H1 (cell line): Measurements from ENCODE around the gene FRMD4A. TPM values are rescaled to one million over a fixed set of nuclear protein-coding genes. Genes with fewer than 3 reads are reported as not detected.

Experiments used
- CTCF ChIA-PET: fragments of 300-600 bp; sonication (Branson Sonifier 250); formaldehyde crosslinking; loops from one replicate; lab custom pipeline; 2021; ENCODE audit not compliant: partially characterized antibody; lab: Charles Lee
- POLR2A ChIA-PET: fragments of 300-600 bp; sonication (Branson Sonifier 250); formaldehyde crosslinking; loops from one replicate; lab custom pipeline; 2021; ENCODE audit warnings: inconsistent platforms; ENCODE audit not compliant: partially characterized antibody; lab: Charles Lee
- DNase-seq, 2 experiments: peaks; one replicate each; pipeline versions ENCODE4 v3.0.0 to v3.0.0-alpha.2; 2010 to 2022; ENCODE audit warnings: low spot score in 2 of 2, low read depth in 1 of 2, mixed read lengths in 1 of 2
- FAIRE-seq: peaks from 2 replicates; lab custom pipeline; 2011; peaks lifted over from hg19 to GRCh38; lab: Jason Lieb, UNC
- H2AFZ ChIP-seq: 2 replicates; pipeline ENCODE4 v1.8.1; 2012; ENCODE audit warnings: low read length, inconsistent platforms
- H2AK5ac ChIP-seq: 2 replicates; pipeline ENCODE4 v1.6.1; 2013; ENCODE audit warnings: low read depth, low read length
- H2BK120ac ChIP-seq: replicated peaks from 2 replicates; pipeline ENCODE3; 2013; ENCODE audit warnings: low read depth, low read length, inconsistent platforms
- H2BK12ac ChIP-seq: 2 replicates; pipeline ENCODE4 v1.6.1; 2013; ENCODE audit warnings: low read depth, low read length
- H2BK15ac ChIP-seq: 2 replicates; pipeline ENCODE4 v1.6.1; 2013; ENCODE audit warnings: low read length
- H2BK20ac ChIP-seq: 2 replicates; pipeline ENCODE4 v1.6.1; 2013; ENCODE audit warnings: low read length
- H2BK5ac ChIP-seq: 2 replicates; pipeline ENCODE4 v1.6.1; 2013; ENCODE audit warnings: low read depth, low read length
- H3K14ac ChIP-seq: 2 replicates; pipeline ENCODE4 v1.6.1; 2013; ENCODE audit warnings: inconsistent platforms; ENCODE audit not compliant: insufficient read length
- H3K18ac ChIP-seq: 2 replicates; pipeline ENCODE4 v1.6.1; 2013; ENCODE audit warnings: low read length; ENCODE audit errors: extremely low read depth
- H3K23ac ChIP-seq: 2 replicates; pipeline ENCODE4 v1.6.1; 2013; ENCODE audit warnings: inconsistent platforms; ENCODE audit not compliant: insufficient read length
- H3K23me2 ChIP-seq: 2 replicates; pipeline ENCODE4 v1.6.1; 2013; ENCODE audit warnings: low read depth, low read length
- H3K27ac ChIP-seq: 2 replicates; pipeline ENCODE4 v1.6.1; 2011; ENCODE audit warnings: low read depth, low read length, inconsistent platforms
- H3K27me3 ChIP-seq, 4 experiments: replicated peaks in 1 of 4; 1 replicate in 1 of 4; 2 replicates in 3 of 4; pipeline versions ENCODE4 v1.6.1 to v1.8.1; 2011 to 2013; ENCODE audit warnings: low read length in 3 of 4, mild to moderate bottlenecking in 3 of 4, inconsistent platforms in 2 of 4, mixed read lengths in 2 of 4, moderate library complexity in 1 of 4; ENCODE audit not compliant: control insufficient read depth in 3 of 4, insufficient read depth in 3 of 4; ENCODE audit errors: extremely low read depth in 1 of 4
- H3K36me3 ChIP-seq, 4 experiments: 2 replicates each; pipeline versions ENCODE4 v1.6.1 to v1.8.1; 2011 to 2013; ENCODE audit warnings: mild to moderate bottlenecking in 4 of 4, low read length in 3 of 4, moderate library complexity in 2 of 4, control low read depth in 1 of 4, inconsistent platforms in 1 of 4; ENCODE audit not compliant: insufficient read depth in 4 of 4, control insufficient read depth in 2 of 4
- H3K4ac ChIP-seq: replicated peaks from 2 replicates; pipeline ENCODE3; 2013; ENCODE audit warnings: low read length, low read depth, mixed read lengths, inconsistent platforms; ENCODE audit not compliant: insufficient read length
- H3K4me1 ChIP-seq, 4 experiments: replicated peaks in 1 of 4; 1 replicate in 1 of 4; 2 replicates in 3 of 4; pipeline versions ENCODE4 v1.6.1 to v1.8.1; 2011 to 2013; ENCODE audit warnings: low read length in 3 of 4, inconsistent platforms in 2 of 4, mixed read lengths in 1 of 4; ENCODE audit not compliant: insufficient read depth in 4 of 4, control insufficient read depth in 3 of 4
- H3K4me2 ChIP-seq, 2 experiments: 2 replicates each; pipeline versions ENCODE4 v1.6.1 to v1.8.1; 2011 to 2013; ENCODE audit warnings: low read depth in 2 of 2, low read length in 2 of 2, control low read depth in 1 of 2, inconsistent platforms in 1 of 2, mild to moderate bottlenecking in 1 of 2; ENCODE audit not compliant: insufficient read depth in 1 of 2
- H3K4me3 ChIP-seq, 4 experiments: fragments of 200-600, 300-600 bp in 1 of 4; sonication (generic), shearing (Covaris generic), sonication (Bioruptor Twin) in 1 of 4; 2 replicates each; pipeline versions ENCODE4 v1.5.1 to v1.8.1; 2011 to 2016; ENCODE audit warnings: low read length in 4 of 4, low read depth in 3 of 4, control low read depth in 2 of 4, inconsistent platforms in 2 of 4, mild to moderate bottlenecking in 2 of 4, mixed read lengths in 1 of 4, moderate library complexity in 1 of 4; ENCODE audit not compliant: insufficient read depth in 2 of 4; ENCODE audit errors: extremely low read depth in 1 of 4
- H3K56ac ChIP-seq: replicated peaks from 2 replicates; pipeline ENCODE3; 2013; ENCODE audit warnings: low read depth, mild to moderate bottlenecking, mixed read lengths, low read length, inconsistent platforms; ENCODE audit not compliant: insufficient read length
- H3K79me1 ChIP-seq: 2 replicates; pipeline ENCODE4 v1.6.1; 2013; ENCODE audit warnings: low read depth, low read length, control low read depth
- H3K79me2 ChIP-seq, 2 experiments: 2 replicates each; pipeline versions ENCODE4 v1.6.1 to v1.8.1; 2012 to 2013; ENCODE audit warnings: low read length in 2 of 2, mild to moderate bottlenecking in 2 of 2, inconsistent platforms in 1 of 2; ENCODE audit not compliant: insufficient read depth in 2 of 2, control insufficient read depth in 1 of 2
- H3K9ac ChIP-seq, 4 experiments: replicated peaks in 1 of 4; 1 replicate in 1 of 4; 2 replicates in 3 of 4; pipeline versions ENCODE4 v1.6.1 to v1.8.1; 2011 to 2013; ENCODE audit warnings: low read depth in 3 of 4, low read length in 3 of 4, control low read depth in 2 of 4, mild to moderate bottlenecking in 2 of 4, moderate library complexity in 2 of 4, inconsistent platforms in 1 of 4; ENCODE audit errors: extremely low read depth in 1 of 4
- H3K9me3 ChIP-seq, 2 experiments: 2 replicates each; pipeline versions ENCODE4 v1.6.1 to v1.8.1; 2012 to 2013; ENCODE audit warnings: mild to moderate bottlenecking in 2 of 2, moderate library complexity in 2 of 2, control low read depth in 1 of 2, inconsistent platforms in 1 of 2, low read depth in 1 of 2, low read length in 1 of 2, mixed read lengths in 1 of 2; ENCODE audit not compliant: insufficient read depth in 2 of 2
- H4K20me1 ChIP-seq, 2 experiments: replicated peaks in 1 of 2; 2 replicates each; pipeline versions ENCODE3 to v1.8.1; 2011 to 2013; ENCODE audit warnings: inconsistent platforms in 2 of 2, low read length in 2 of 2, mild to moderate bottlenecking in 1 of 2; ENCODE audit not compliant: insufficient read depth in 2 of 2, control insufficient read depth in 1 of 2
- H4K5ac ChIP-seq: 2 replicates; pipeline ENCODE4 v1.6.1; 2013; ENCODE audit warnings: low read length, low read depth, mixed read lengths, inconsistent platforms; ENCODE audit not compliant: insufficient read length
- H4K8ac ChIP-seq: 2 replicates; pipeline ENCODE4 v1.8.0; 2013; ENCODE audit warnings: mild to moderate bottlenecking, moderate library complexity, low read length, inconsistent platforms; ENCODE audit not compliant: insufficient read depth; ENCODE audit errors: extremely low read depth
- H4K91ac ChIP-seq: replicated peaks from 2 replicates; pipeline ENCODE3; 2013; ENCODE audit warnings: low read length, mixed read lengths, inconsistent platforms; ENCODE audit not compliant: insufficient read length
- BCL11A ChIP-seq, 2 experiments: IDR thresholded peaks; one replicate each; pipeline ENCODE4 v1.6.1; 2011; ENCODE audit warnings: low read depth in 2 of 2, low read length in 2 of 2, mild to moderate bottlenecking in 2 of 2
- CBX5 ChIP-seq: fragments of 300-800, 300-1000 bp; sonication (generic); IDR thresholded peaks from 2 replicates; pipeline ENCODE4 v1.7.1; 2016; ENCODE audit warnings: antibody characterized with exemption, low read length, low read depth
- EGR1 ChIP-seq: IDR thresholded peaks from 2 replicates; pipeline ENCODE4 v1.6.1; 2011; ENCODE audit warnings: low read depth, low read length, borderline replicate concordance
- HDAC6 ChIP-seq: IDR thresholded peaks from one replicate; pipeline ENCODE4 v1.7.1; 2012; ENCODE audit warnings: low read depth, mild to moderate bottlenecking, inconsistent platforms, low read length, moderate library complexity
- MAFK ChIP-seq: IDR thresholded peaks from 2 replicates; pipeline ENCODE4 v1.6.1; 2012; ENCODE audit warnings: low read depth, mild to moderate bottlenecking, improper control_type of control experiment, low read length
- NANOG ChIP-seq: IDR thresholded peaks from 2 replicates; pipeline ENCODE4 v1.6.1; 2011; ENCODE audit warnings: low read length, low read depth, mild to moderate bottlenecking, inconsistent platforms; ENCODE audit not compliant: insufficient read depth, poor library complexity, severe bottlenecking
- NRF1 ChIP-seq: IDR thresholded peaks from 2 replicates; pipeline ENCODE4 v1.6.1; 2011; ENCODE audit warnings: mild to moderate bottlenecking, low read depth, low read length, improper control_type of control experiment
- SP4 ChIP-seq: IDR thresholded peaks from 2 replicates; pipeline ENCODE4 v1.6.1; 2012; ENCODE audit warnings: low read length, inconsistent platforms
- WGBS, 2 experiments: shearing (Covaris generic) in 1 of 2; methylation state at CpG; one replicate each; pipeline versions ENCODE4 v1.1.6 to v1.1.7; 2013 to 2015; ENCODE audit warnings: low lambda C conversion rate in 2 of 2, mixed read lengths in 2 of 2, inconsistent platforms in 1 of 2, low coverage in 1 of 2, missing lambda C conversion rate in 1 of 2; ENCODE audit not compliant: insufficient replicate concordance in 2 of 2, insufficient coverage in 1 of 2, insufficient read length in 1 of 2; ENCODE audit errors: extremely low coverage in 1 of 2, missing lambda C conversion rate in 1 of 2; 5-methylcytosine and 5-hydroxymethylcytosine counted together
- polyA plus RNA-seq, 7 experiments: library from polyadenylated mRNA; depleted of rRNA in 3 of 7; stranded (reverse) in 5 of 7; unstranded in 2 of 7; fragments of >200 nt in 5 of 7; fragments of 200-250 nt in 2 of 7; gene quantifications; 1 replicate in 5 of 7; 2 replicates in 1 of 7; 4 replicates in 1 of 7; pipeline versions ENCODE4 v1.2.1 to v1.2.3, GENCODE V29; 2011 to 2013; ENCODE audit warnings: missing spikeins in 2 of 7, mixed read lengths in 2 of 7
- total RNA-seq: library from RNA; stranded (reverse); fragmentation: NEBNext Ultra II Directional; extraction: Animal tissue kit (Norgen Biotek cat#: 25700); gene quantifications from 2 replicates; pipeline ENCODE4 v1.2.1, GENCODE V29; 2021
- TF ChIP-seq, protein P1 (sequence below): IDR thresholded peaks from 2 replicates; pipeline ENCODE4 v1.6.1; 2012; ENCODE audit warnings: inconsistent platforms

Gene FRMD4A
- total and polyA plus RNA-seq, 2 of the 8 experiments (the other 6 are each of a cell fraction or from before 2014, with no cell fraction given) = 38.6 to 39.6 TPM

DNA sequence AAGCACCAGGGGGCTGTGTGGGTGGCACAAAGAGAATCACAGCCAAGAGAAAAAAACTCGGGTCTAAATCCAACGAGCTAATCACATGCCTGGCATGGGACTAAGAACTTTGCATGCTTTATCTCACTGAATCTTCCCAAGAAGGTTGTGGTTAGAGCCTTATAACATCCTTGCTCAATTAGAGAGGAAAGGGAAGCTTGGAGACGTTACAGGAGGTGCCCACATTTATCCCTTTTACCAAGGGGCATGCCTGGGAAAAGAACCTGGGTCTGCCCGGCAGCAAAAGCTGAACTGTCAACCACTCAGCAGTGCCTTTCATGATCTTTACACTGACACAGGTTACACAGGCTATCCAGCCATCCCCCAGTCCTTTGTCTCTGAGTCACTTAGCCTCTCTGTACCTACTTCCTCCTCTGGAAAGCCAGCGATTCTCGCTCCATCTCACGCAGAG, 553.8 kb downstream of the FRMD4A start:
- H4K8ac ChIP-seq = no peak overlapping the region
- CTCF ChIA-PET = interaction anchor here (0.6 to 2.6 kb wide), 14 partner anchors 12 to 317 kb away, joined by 3 to 14 read pairs (median 4); no protein-coding TSS in a partner anchor
- no peak overlapping the region for H3K18ac ChIP-seq
- no peak overlapping the region for H2AK5ac ChIP-seq
- no peak overlapping the region for H2BK120ac ChIP-seq
- no peak for FAIRE-seq
- H4K91ac ChIP-seq = no peak overlapping the region
- no peak overlapping the region for H3K4me2 ChIP-seq
- 64% methylated on average over 6 of the region's 7 CpGs; no CpG with 5 or more reads in 1 of the 2 experiments for WGBS, 2 experiments
- H3K27me3 ChIP-seq = no peaks in the 10 kb centered on the region
- H3K27ac ChIP-seq = no peak overlapping the region
- no peak overlapping the region for H2BK5ac ChIP-seq
- no peak overlapping the region for H4K5ac ChIP-seq
- H3K9me3 ChIP-seq = no peaks in the 10 kb centered on the region
- no peaks in the 10 kb centered on the region for H4K20me1 ChIP-seq
- H3K9ac ChIP-seq = no peak overlapping the region
- no peaks in the 10 kb centered on the region for H3K4me1 ChIP-seq
- no peak overlapping the region for H3K56ac ChIP-seq
- H3K79me2 ChIP-seq = no peaks in the 10 kb centered on the region
- POLR2A ChIA-PET = no interaction called here
- H2BK15ac ChIP-seq = no peak overlapping the region
- H3K36me3 ChIP-seq = no peaks in the 10 kb centered on the region; a peak in 1 of 8 replicates
- H3K23ac ChIP-seq = no peak overlapping the region
- H3K14ac ChIP-seq = no peak overlapping the region
- DNase-seq = no peak
- peaks cover 2% of the 10 kb centered on the region; the same call in 1 of the 2 replicates for H3K79me1 ChIP-seq
- no peak overlapping the region for H3K4ac ChIP-seq
- H2AFZ ChIP-seq = no peak overlapping the region
- H2BK12ac ChIP-seq = no peak overlapping the region
- no peak overlapping the region for H2BK20ac ChIP-seq
- H3K23me2 ChIP-seq = no peaks in the 10 kb centered on the region
- H3K4me3 ChIP-seq = no peak overlapping the region
- no peak for TF ChIP-seq EGR1
- no peak for TF ChIP-seq MAFK
- no peak for TF ChIP-seq CBX5
- no peak for TF ChIP-seq NANOG
- no peak for TF ChIP-seq BCL11A (IDR thresholded peaks at IDR 0.05; ENCODE audit: low read depth in 2 of 2, low read length in 2 of 2)
- TF ChIP-seq HDAC6 = no peak
- no peak for TF ChIP-seq NRF1
- TF ChIP-seq SP4 = no peak
- TF ChIP-seq, protein P1, sequence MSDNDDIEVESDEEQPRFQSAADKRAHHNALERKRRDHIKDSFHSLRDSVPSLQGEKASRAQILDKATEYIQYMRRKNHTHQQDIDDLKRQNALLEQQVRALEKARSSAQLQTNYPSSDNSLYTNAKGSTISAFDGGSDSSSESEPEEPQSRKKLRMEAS = no peak
